ENCODE data around the gene MAPRE2.

MAPRE2 gene

DNA sequence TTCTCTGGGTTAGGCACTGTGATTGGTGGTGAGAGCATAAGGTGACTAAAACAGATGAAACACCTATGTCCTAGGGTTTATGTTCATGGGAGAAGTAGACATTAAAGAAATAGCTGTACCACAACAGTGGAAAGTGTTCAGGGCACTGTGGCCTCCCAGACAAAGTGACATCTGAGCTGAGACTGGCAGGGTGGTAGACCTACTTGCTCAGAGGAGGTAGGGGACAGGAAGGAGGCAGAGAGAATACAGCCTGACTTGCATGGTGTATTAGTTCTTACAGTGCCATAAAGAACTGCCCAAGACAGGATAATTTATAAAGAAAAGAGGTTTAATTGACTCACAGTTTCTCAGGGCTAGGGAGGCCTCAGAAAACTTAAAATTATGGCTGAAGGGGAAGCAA lies 82.6 kb downstream of the MAPRE2 start:
- Histone ChIP-seq H3K4ac (ENCODE audit: low read length) (no peak overlapping the region), H2AK5ac (ENCODE audit: low read depth, low read length) (no peak overlapping the region), H4K8ac (ENCODE audit: low read depth, low read length) (no peak overlapping the region), H3K27ac (replicated peaks; ENCODE audit: low read length) (no peak overlapping the region), H2BK12ac (ENCODE audit: low read length) (no peak overlapping the region), H3K4me2 (ENCODE audit: insufficient read depth, low read length, poor library complexity, severe bottlenecking) (no peak overlapping the region), H3K4me3 (ENCODE audit: low read length in 2 of 2) (no peak overlapping the region), H3K23ac (ENCODE audit: low read depth, low read length, poor library complexity) (no peak overlapping the region), H3K79me1 (ENCODE audit: low read depth, low read length) (peaks cover 2% of the 10 kb centered on the region), H3K14ac (ENCODE audit: low read length) (no peak overlapping the region), H2BK5ac (ENCODE audit: low read length) (no peak overlapping the region), H3K18ac (ENCODE audit: low read length) (no peak overlapping the region), H2BK15ac (ENCODE audit: low read length) (no peak overlapping the region), H2BK120ac (ENCODE audit: low read depth, low read length) (no peak overlapping the region), H3K27me3 (ENCODE audit: control insufficient read depth in 3 of 3, insufficient read depth in 3 of 3, low read depth in 1 of 3, low read length in 3 of 3) (no peaks in the 10 kb centered on the region), H3K9ac (ENCODE audit: low read depth, low read length, poor library complexity) (no peak overlapping the region), H3K9me3 (replicated peaks in 1 of 2; ENCODE audit: control insufficient read depth in 2 of 2, insufficient read depth in 1 of 2, low read depth in 1 of 2, low read length in 2 of 2) (no peaks in the 10 kb centered on the region), H2AFZ (ENCODE audit: low read length) (no peak overlapping the region), H3K4me1 (ENCODE audit: control insufficient read depth in 2 of 2, insufficient read depth in 1 of 2, low read depth in 1 of 2, low read length in 2 of 2) (peaks cover 0 to 4% of the 10 kb centered on the region in 2 donors), H3K36me3 (replicated peaks in 1 of 2; ENCODE audit: control insufficient read depth in 2 of 2, insufficient read depth in 2 of 2, low read length in 2 of 2) (peaks cover 10 to 22% of the 10 kb centered on the region in 2 donors), H4K91ac (ENCODE audit: low read depth, low read length, poor library complexity) (no peak overlapping the region)
- DNase-seq (ENCODE audit: low spot score) = no peak

GRCh38 chr18:35127201-35127600 lies 86.0 kb downstream of the MAPRE2 start:
- Histone ChIP-seq H3K27me3 (ENCODE audit: control insufficient read depth in 3 of 3, insufficient read depth in 3 of 3, low read depth in 1 of 3, low read length in 3 of 3) (no peaks in the 10 kb centered on the region), H2AK5ac (ENCODE audit: low read depth, low read length) (no peak overlapping the region), H3K27ac (replicated peaks; ENCODE audit: low read length) (no peak overlapping the region), H3K4me3 (ENCODE audit: low read length in 2 of 2) (no peak overlapping the region), H3K14ac (ENCODE audit: low read length) (no peak overlapping the region), H3K18ac (ENCODE audit: low read length) (no peak overlapping the region), H3K36me3 (replicated peaks in 1 of 2; ENCODE audit: control insufficient read depth in 2 of 2, insufficient read depth in 2 of 2, low read length in 2 of 2) (peaks cover 21 to 43% of the 10 kb centered on the region in 2 donors), H2AFZ (ENCODE audit: low read length) (no peak overlapping the region), H2BK12ac (ENCODE audit: low read length) (no peak overlapping the region), H3K4me2 (ENCODE audit: insufficient read depth, low read length, poor library complexity, severe bottlenecking) (no peak overlapping the region), H3K23ac (ENCODE audit: low read depth, low read length, poor library complexity) (no peak overlapping the region), H3K79me1 (ENCODE audit: low read depth, low read length) (peaks cover 2% of the 10 kb centered on the region), H3K9me3 (replicated peaks in 1 of 2; ENCODE audit: control insufficient read depth in 2 of 2, insufficient read depth in 1 of 2, low read depth in 1 of 2, low read length in 2 of 2) (no peaks in the 10 kb centered on the region), H3K4ac (ENCODE audit: low read length) (no peak overlapping the region), H3K4me1 (ENCODE audit: control insufficient read depth in 2 of 2, insufficient read depth in 1 of 2, low read depth in 1 of 2, low read length in 2 of 2) (peaks cover 0 to 3% of the 10 kb centered on the region in 2 donors), H2BK120ac (ENCODE audit: low read depth, low read length) (no peak overlapping the region), H2BK5ac (ENCODE audit: low read length) (no peak overlapping the region), H4K91ac (ENCODE audit: low read depth, low read length, poor library complexity) (no peak overlapping the region), H2BK15ac (ENCODE audit: low read length) (no peak overlapping the region), H3K9ac (ENCODE audit: low read depth, low read length, poor library complexity) (no peak overlapping the region), H4K8ac (ENCODE audit: low read depth, low read length) (no peak overlapping the region)
- DNase-seq (ENCODE audit: low spot score) = no peak
- WGBS, 2 donors (ENCODE audit: extremely low coverage in 2 of 2, insufficient read length in 2 of 2, insufficient replicate concordance in 1 of 2) = no CpG with 5 or more reads among the region's 4 CpGs

DNA sequence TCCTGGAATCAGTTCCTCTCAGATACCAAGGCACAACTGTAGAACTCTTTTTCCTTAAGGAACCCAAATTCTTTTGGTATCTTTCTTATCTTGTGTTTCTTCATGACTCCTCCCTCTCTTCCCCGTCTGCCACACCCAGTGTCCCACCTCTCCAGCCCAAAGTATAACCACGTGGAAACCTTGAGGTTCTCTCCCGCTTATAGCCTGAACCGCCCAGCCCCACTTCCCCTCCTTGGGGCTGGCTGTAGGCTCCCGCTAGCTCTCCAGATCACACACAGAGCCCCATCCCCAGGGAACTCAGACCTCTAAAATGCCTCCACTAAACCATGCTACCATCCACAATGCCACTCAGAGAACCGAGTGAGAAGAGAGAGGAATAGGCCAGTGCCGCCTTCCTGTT lies 87.5 kb downstream of the MAPRE2 start:
- no peak overlapping the region for H2BK120ac ChIP-seq (ENCODE audit: low read depth, low read length)
- WGBS, 2 donors (ENCODE audit: extremely low coverage in 2 of 2, insufficient read length in 2 of 2, insufficient replicate concordance in 1 of 2) = no CpG with 5 or more reads among the region's 7 CpGs
- DNase-seq (ENCODE audit: low spot score) = no peak

GRCh38 chr18:35130236-35130635 lies 89.0 kb downstream of the MAPRE2 start:
- H3K4me3 ChIP-seq (ENCODE audit: low read length in 2 of 2) = no peak overlapping the region
- no peaks in the 10 kb centered on the region for H3K9me3 ChIP-seq (replicated peaks in 1 of 2; ENCODE audit: control insufficient read depth in 2 of 2, insufficient read depth in 1 of 2, low read depth in 1 of 2, low read length in 2 of 2)
- H3K79me1 ChIP-seq (ENCODE audit: low read depth, low read length) = peaks cover 2% of the 10 kb centered on the region
- no peak overlapping the region for H2BK120ac ChIP-seq (ENCODE audit: low read depth, low read length)
- peaks cover 0 to 3% of the 10 kb centered on the region in 2 donors for H3K4me1 ChIP-seq (ENCODE audit: control insufficient read depth in 2 of 2, insufficient read depth in 1 of 2, low read depth in 1 of 2, low read length in 2 of 2)
- no peak overlapping the region for H2AK5ac ChIP-seq (ENCODE audit: low read depth, low read length)
- H3K27ac ChIP-seq (replicated peaks; ENCODE audit: low read length) = no peak overlapping the region
- H3K18ac ChIP-seq (ENCODE audit: low read length) = no peak overlapping the region
- no peaks in the 10 kb centered on the region for H3K27me3 ChIP-seq (ENCODE audit: control insufficient read depth in 3 of 3, insufficient read depth in 3 of 3, low read depth in 1 of 3, low read length in 3 of 3)
- peaks cover 29 to 63% of the 10 kb centered on the region in 2 donors for H3K36me3 ChIP-seq (replicated peaks in 1 of 2; ENCODE audit: control insufficient read depth in 2 of 2, insufficient read depth in 2 of 2, low read length in 2 of 2)
- H3K14ac ChIP-seq (ENCODE audit: low read length) = no peak overlapping the region
- no peak overlapping the region for H4K91ac ChIP-seq (ENCODE audit: low read depth, low read length, poor library complexity)
- H3K9ac ChIP-seq (ENCODE audit: low read depth, low read length, poor library complexity) = no peak overlapping the region
- H3K23ac ChIP-seq (ENCODE audit: low read depth, low read length, poor library complexity) = no peak overlapping the region
- H3K4ac ChIP-seq (ENCODE audit: low read length) = no peak overlapping the region
- H3K4me2 ChIP-seq (ENCODE audit: insufficient read depth, low read length, poor library complexity, severe bottlenecking) = no peak overlapping the region
- H2BK12ac ChIP-seq (ENCODE audit: low read length) = no peak overlapping the region
- no peak overlapping the region for H2BK5ac ChIP-seq (ENCODE audit: low read length)
- no peak overlapping the region for H2AFZ ChIP-seq (ENCODE audit: low read length)
- H2BK15ac ChIP-seq (ENCODE audit: low read length) = no peak overlapping the region
- DNase-seq (ENCODE audit: low spot score) = no peak
- no peak overlapping the region for H4K8ac ChIP-seq (ENCODE audit: low read depth, low read length)

More for the DNA sequence above, 87.5 kb downstream of the MAPRE2 start:
- Histone ChIP-seq H2AK5ac (ENCODE audit: low read depth, low read length) (no peak overlapping the region), H3K14ac (ENCODE audit: low read length) (no peak overlapping the region), H3K36me3 (replicated peaks in 1 of 2; ENCODE audit: control insufficient read depth in 2 of 2, insufficient read depth in 2 of 2, low read length in 2 of 2) (peaks cover 27 to 53% of the 10 kb centered on the region in 2 donors), H4K91ac (ENCODE audit: low read depth, low read length, poor library complexity) (no peak overlapping the region), H3K79me1 (ENCODE audit: low read depth, low read length) (peaks cover 2% of the 10 kb centered on the region), H3K4ac (ENCODE audit: low read length) (no peak overlapping the region), H2BK5ac (ENCODE audit: low read length) (no peak overlapping the region), H3K4me3 (ENCODE audit: low read length in 2 of 2) (no peak overlapping the region), H3K18ac (ENCODE audit: low read length) (no peak overlapping the region), H2BK12ac (ENCODE audit: low read length) (no peak overlapping the region), H2AFZ (ENCODE audit: low read length) (no peak overlapping the region), H2BK15ac (ENCODE audit: low read length) (no peak overlapping the region), H3K4me2 (ENCODE audit: insufficient read depth, low read length, poor library complexity, severe bottlenecking) (no peak overlapping the region), H3K4me1 (ENCODE audit: control insufficient read depth in 2 of 2, insufficient read depth in 1 of 2, low read depth in 1 of 2, low read length in 2 of 2) (peaks cover 0 to 3% of the 10 kb centered on the region in 2 donors), H3K27ac (replicated peaks; ENCODE audit: low read length) (no peak overlapping the region), H4K8ac (ENCODE audit: low read depth, low read length) (no peak overlapping the region), H3K9ac (ENCODE audit: low read depth, low read length, poor library complexity) (no peak overlapping the region), H3K27me3 (ENCODE audit: control insufficient read depth in 3 of 3, insufficient read depth in 3 of 3, low read depth in 1 of 3, low read length in 3 of 3) (no peaks in the 10 kb centered on the region), H3K23ac (ENCODE audit: low read depth, low read length, poor library complexity) (no peak overlapping the region), H3K9me3 (replicated peaks in 1 of 2; ENCODE audit: control insufficient read depth in 2 of 2, insufficient read depth in 1 of 2, low read depth in 1 of 2, low read length in 2 of 2) (no peaks in the 10 kb centered on the region)
